GM12872 (cell line): ENCODE measurements around the gene DNLZ.

ENCODE experiments used
- TF ChIP-seq, protein P1 (sequence below): IDR thresholded peaks from 3 replicates; pipeline ENCODE4 v1.5.1; 2011; ENCODE audit warnings: low read depth, mild to moderate bottlenecking, low read length, moderate library complexity; ENCODE audit not compliant: insufficient read depth

Gene DNLZ

DNA sequence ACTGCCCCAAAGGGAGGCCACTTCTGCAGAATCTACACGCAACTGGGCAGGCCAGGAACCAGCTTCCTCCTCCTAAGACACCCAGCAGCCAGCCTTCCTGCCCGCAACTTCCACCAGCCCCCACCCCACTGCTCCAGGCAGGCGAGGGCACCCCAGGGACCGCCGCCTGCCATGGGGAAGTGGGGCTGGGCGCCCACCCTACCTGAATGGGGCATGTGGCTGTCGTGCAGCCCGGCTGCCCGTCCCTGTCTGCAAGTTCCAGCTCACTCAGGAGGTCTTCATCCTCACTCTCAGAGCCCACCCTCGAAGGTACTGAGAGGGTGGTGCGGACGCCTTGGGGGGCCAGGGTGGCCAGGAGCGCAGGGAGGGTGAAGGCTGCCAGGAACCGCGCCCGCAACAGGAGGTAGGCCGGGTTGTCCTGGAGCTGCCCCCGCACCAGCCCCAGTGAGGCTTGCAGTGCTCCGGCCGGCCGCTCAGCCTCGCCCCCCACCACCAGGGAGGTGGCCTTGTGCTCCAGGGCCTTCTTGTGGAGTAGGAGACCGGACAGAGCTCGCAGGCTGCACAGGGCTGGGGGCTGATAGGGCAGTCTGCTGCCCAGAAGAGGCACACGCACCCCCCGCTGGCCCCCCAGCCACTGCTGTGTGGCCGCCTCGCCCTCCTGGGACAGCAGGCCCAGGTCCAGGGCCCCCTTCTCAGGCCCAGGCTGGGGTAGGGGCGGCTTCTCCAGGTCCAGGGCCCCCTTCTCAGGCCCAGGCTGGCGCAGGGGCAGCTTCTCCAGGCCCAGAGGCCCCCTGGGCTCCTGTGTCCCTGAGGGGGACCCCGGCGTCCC, 14.0 kb upstream of the DNLZ start:
- TF ChIP-seq, protein P1, sequence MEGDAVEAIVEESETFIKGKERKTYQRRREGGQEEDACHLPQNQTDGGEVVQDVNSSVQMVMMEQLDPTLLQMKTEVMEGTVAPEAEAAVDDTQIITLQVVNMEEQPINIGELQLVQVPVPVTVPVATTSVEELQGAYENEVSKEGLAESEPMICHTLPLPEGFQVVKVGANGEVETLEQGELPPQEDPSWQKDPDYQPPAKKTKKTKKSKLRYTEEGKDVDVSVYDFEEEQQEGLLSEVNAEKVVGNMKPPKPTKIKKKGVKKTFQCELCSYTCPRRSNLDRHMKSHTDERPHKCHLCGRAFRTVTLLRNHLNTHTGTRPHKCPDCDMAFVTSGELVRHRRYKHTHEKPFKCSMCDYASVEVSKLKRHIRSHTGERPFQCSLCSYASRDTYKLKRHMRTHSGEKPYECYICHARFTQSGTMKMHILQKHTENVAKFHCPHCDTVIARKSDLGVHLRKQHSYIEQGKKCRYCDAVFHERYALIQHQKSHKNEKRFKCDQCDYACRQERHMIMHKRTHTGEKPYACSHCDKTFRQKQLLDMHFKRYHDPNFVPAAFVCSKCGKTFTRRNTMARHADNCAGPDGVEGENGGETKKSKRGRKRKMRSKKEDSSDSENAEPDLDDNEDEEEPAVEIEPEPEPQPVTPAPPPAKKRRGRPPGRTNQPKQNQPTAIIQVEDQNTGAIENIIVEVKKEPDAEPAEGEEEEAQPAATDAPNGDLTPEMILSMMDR = no peak

DNA sequence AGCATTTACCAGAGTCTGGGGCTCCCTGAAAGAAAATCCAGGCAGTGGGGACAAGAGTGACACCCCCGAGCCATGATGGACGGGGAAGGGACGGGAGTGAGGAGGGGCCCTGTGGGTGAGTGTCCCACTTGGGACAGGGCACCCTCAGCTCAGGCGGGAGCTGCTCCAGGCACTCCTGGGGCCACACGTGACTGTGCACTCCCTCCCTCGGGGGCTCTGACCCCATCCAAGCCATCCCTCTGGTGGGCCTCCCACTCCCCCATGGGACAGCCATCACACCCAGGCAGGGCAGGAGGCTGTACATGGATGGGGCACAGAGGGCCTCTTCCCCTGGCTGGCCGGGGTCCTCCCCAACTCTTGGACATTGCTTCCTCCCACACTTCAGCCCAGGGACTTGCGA, 12.9 kb upstream of the DNLZ start:
- TF ChIP-seq, protein P1 = no peak

DNA sequence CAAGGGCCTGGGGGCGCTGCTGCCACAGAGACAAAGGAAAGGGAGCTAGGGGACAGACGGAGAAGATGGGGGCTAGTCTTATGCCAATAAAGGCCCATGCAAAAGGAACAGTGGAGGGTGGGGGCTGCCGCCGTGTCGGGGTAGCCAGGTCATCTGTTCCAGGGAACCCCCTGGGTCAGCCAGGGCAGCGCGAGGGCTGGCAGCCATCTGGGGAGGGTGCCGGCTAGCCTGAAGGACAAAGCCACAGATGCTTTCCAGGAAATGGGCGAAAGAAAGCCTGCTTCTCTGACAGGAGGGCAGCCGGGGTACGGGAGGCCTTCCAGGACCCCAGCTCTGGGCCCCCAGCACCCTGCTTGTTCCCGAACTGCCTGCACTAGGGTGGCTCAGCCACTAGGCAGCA, 11.6 kb upstream of the DNLZ start:
- TF ChIP-seq, protein P1 = no peak

- TF ChIP-seq, protein P1 = no peak
These were observed 10.6 kb upstream of the DNLZ start for GRCh38 chr9:136374183-136374575.

DNA sequence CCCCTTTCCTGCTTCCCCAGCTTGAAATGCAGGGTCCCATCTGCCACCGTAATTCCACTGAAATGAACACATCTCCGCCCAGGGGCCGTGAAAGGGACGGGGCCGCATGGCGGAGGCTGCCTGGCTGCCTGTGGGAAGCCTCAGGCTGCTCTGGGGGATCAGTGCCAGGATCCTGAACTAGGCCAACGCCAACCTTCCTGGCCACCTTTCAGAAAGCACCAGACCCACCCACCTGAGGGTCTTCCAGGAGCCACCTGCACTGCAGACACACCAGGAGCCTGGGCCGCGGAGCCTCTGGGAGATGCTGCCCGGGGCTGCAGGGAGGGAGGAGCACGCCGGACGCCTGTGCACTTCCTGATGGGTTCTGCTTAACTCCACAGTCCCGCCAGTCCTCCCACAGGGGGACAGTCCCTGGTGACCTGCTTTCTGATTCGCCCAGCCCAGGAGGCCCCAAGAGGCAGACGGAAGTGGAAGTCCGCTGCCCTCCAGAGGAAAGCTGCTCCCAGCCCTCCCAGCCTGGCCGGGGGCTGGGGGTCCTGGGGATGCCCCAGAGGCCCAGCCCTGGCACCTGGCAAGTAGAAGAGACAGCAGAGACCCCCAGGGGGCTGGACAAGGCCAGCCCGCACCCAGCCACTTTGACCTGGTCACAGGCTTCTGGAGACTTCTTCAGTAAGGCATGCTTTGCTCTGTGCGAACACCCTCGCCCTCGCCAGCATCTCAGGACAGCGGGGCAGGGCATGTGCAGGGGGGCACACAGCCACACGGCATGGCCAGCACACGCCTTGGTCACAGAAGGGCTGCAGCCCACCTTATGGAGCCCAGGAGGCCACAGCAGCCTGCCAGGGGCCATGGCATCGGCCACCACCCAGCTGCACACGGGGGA, 10.0 kb upstream of the DNLZ start, which contains the start of gene CARD9:
CARD9 (minus strand) TSS at position 370 of the 883 bp plus-strand sequence. CDS start 1,591 bp downstream, outside the sequence.
- TF ChIP-seq, protein P1 = no peak

GRCh38 chr9:136372561-136373299, 9.2 kb upstream of the DNLZ start:
- TF ChIP-seq, protein P1 = 0 out of 3 replicates have a peak, but pooled peaks have one; percentile 13

DNA sequence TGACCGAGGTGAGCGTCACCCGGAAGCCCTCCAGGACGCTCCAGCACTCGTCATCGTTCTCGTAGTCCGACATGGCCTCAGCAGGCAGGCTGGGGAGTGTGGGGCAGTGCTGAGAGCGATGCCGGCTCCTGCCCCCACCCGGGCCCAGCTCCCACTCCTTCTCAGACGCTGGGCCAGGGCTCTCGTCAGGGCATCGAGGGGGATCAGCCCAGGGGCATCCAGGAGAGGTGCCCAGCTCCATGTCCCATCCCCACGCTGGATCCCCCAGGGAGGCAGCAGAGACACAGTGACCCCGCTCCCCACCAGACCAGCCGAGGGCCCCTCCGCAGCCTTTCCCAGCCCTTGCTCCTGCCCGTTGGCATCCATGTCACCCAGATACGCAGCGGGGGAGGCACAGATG, 8.5 kb upstream of the DNLZ start:
- TF ChIP-seq, protein P1 = no peak
